ENCODE data around the gene SMC6.

SMC6 gene

GRCh38 chr2:17616405-17616804, 137.2 kb downstream of the SMC6 start:
- DNase-seq (ENCODE audit: low spot score), result no peak

DNA sequence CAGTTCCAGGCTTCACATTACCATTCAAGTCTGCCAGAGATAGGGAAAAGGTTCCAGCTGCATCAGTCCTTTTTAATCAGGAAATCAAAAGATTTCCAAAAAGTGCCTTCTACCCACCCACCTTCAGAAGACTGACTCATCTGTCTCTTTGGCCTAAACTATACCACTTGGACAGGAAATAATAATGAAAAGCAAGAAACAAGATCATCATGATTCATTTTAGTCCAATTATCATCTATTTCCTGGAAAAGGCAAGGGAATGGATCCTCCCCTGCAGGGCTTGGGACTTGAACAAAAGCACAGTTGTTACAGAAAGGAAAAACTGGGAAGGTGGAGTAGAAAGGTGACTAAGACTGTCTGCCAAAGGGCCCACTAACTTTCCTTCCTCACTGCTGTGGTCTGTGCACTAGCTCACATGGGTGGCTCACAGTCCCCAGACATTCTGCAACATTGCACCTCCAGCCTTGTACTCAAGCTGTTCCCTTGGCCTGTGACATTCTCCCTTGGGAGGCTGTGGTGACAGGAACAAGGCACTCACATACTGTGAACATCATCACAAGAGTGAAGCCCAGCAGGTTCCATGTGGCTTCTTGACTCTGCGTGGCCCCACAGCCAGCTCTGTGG, 137.8 kb downstream of the SMC6 start:
- no peak for DNase-seq (ENCODE audit: low spot score)

- DNase-seq (ENCODE audit: low spot score), result no peak
These were observed 138.5 kb downstream of the SMC6 start for GRCh38 chr2:17615147-17615546.

DNA sequence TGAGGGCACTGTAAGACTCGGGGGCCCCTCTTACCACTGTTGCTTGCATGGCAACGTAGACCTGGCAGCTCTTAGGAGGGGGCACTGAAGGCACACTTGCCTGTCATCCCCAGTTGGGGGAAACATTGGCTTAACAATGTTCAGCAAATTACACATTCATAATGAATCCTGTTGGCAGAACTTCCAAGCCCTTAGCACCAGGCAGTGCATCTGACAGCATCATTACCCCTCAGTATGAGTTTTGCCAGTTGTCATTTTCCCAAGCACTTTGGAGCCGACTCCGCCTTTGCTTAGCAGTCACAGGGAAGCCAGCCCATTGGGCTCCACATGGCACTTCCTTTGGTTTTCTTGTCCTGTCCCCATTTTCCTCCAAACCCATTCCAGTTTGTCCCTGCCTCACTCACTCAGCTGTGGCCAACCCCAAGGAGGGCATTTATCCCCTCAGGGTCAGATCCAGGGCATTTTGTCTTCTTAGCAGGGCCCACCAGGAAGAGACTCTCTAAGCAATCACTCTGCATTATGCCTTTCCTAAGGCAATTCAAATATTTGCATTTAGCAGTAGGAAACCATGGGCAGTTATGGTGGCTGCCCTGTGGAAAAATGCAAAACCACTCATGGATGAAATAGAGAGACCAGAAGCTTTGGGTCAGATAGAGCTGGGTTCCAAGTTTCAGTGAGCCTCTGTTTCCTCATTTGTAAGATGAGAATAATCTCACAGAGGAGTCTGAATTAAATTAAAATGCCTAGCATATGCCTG, 139.3 kb downstream of the SMC6 start:
- DNase-seq (ENCODE audit: low spot score), result no peak
